Liver (tissue), 3 donors: ENCODE results near the gene NRG3.

Experiments
- EGR1 ChIP-seq, 2 donors: IDR thresholded peaks; 2 replicates each; pipeline ENCODE4 v1.6.1; 2016 to 2018; ENCODE audit warnings: antibody characterized with exemption in 2 of 2, low read depth in 2 of 2
- FOXA1 ChIP-seq: IDR thresholded peaks from 2 replicates; pipeline ENCODE4 v1.6.1; 2016; ENCODE audit warnings: antibody characterized with exemption
- GABPA ChIP-seq, 2 donors: IDR thresholded peaks in 1 of 2; conservative IDR thresholded peaks in 1 of 2; 2 replicates each; pipeline ENCODE4 v1.6.1; 2016; ENCODE audit warnings: antibody characterized with exemption in 2 of 2, mild to moderate bottlenecking in 1 of 2, moderate library complexity in 1 of 2
- HNF4G ChIP-seq: IDR thresholded peaks from 2 replicates; pipeline ENCODE4 v1.6.1; 2016; ENCODE audit warnings: antibody characterized with exemption
- JUND ChIP-seq, 2 donors: IDR thresholded peaks; 2 replicates each; pipeline ENCODE4 v1.6.1; 2016; ENCODE audit warnings: antibody characterized with exemption in 2 of 2
- RAD21 ChIP-seq, 2 donors: IDR thresholded peaks; 2 replicates each; pipeline ENCODE4 v1.6.1; 2016; ENCODE audit warnings: antibody characterized with exemption in 2 of 2, mild to moderate bottlenecking in 2 of 2
- TAF1 ChIP-seq: conservative IDR thresholded peaks from 2 replicates; pipeline ENCODE4 v1.6.1; 2016; ENCODE audit warnings: antibody characterized with exemption, mild to moderate bottlenecking
- YY1 ChIP-seq: IDR thresholded peaks from 2 replicates; pipeline ENCODE4 v1.6.1; 2016; ENCODE audit warnings: antibody characterized with exemption, mild to moderate bottlenecking
- TF ChIP-seq, protein P1 (sequence below): fragments of 150-350 bp; IDR thresholded peaks from 2 replicates; pipeline ENCODE4 v1.5.1; 2017; ENCODE audit warnings: improper control_type of control experiment, low read depth, low read length; ENCODE audit not compliant: missing input control
- TF ChIP-seq, protein P2 (sequence below): IDR thresholded peaks from 2 replicates; pipeline ENCODE4 v1.6.1; 2016; ENCODE audit warnings: antibody characterized with exemption
- TF ChIP-seq, protein P3 (sequence below): IDR thresholded peaks from 2 replicates; pipeline ENCODE4 v1.6.1; 2016; ENCODE audit warnings: antibody characterized with exemption
- TF ChIP-seq, protein P4 (sequence below): IDR thresholded peaks from 2 replicates; pipeline ENCODE4 v1.6.1; 2016; ENCODE audit warnings: antibody characterized with exemption, mild to moderate bottlenecking
- donor health status: healthy.
- donor health status: healthy.

DNA sequence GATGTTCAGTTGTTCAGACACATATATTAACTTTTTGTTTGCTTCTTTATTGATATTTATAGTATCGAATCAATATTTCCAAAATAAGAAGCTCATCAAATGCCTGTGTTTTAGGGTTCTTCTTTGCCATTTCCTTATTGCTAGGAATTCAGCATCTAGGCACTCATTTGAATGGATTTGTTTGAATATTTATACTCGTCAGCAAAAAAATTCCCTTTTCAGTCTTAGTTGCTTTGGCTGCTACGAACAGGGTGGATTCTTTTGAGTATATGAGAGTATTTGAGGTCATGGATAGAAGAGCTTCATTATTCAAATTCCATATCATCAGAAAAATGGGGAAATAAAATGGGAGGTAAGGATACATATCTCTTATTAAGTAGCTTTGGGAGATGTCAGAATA lies 706.9 kb downstream of the NRG3 start:
- no peak for TF ChIP-seq YY1
- TF ChIP-seq, protein P1, sequence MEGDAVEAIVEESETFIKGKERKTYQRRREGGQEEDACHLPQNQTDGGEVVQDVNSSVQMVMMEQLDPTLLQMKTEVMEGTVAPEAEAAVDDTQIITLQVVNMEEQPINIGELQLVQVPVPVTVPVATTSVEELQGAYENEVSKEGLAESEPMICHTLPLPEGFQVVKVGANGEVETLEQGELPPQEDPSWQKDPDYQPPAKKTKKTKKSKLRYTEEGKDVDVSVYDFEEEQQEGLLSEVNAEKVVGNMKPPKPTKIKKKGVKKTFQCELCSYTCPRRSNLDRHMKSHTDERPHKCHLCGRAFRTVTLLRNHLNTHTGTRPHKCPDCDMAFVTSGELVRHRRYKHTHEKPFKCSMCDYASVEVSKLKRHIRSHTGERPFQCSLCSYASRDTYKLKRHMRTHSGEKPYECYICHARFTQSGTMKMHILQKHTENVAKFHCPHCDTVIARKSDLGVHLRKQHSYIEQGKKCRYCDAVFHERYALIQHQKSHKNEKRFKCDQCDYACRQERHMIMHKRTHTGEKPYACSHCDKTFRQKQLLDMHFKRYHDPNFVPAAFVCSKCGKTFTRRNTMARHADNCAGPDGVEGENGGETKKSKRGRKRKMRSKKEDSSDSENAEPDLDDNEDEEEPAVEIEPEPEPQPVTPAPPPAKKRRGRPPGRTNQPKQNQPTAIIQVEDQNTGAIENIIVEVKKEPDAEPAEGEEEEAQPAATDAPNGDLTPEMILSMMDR, result no peak
- TF ChIP-seq GABPA (IDR thresholded peaks at IDR 0.05 in 1 of 2, conservative IDR thresholded peaks at IDR 0.05 in 1 of 2), result no peak
- no peak for TF ChIP-seq RAD21 (IDR thresholded peaks at IDR 0.05)
- TF ChIP-seq, protein P2, sequence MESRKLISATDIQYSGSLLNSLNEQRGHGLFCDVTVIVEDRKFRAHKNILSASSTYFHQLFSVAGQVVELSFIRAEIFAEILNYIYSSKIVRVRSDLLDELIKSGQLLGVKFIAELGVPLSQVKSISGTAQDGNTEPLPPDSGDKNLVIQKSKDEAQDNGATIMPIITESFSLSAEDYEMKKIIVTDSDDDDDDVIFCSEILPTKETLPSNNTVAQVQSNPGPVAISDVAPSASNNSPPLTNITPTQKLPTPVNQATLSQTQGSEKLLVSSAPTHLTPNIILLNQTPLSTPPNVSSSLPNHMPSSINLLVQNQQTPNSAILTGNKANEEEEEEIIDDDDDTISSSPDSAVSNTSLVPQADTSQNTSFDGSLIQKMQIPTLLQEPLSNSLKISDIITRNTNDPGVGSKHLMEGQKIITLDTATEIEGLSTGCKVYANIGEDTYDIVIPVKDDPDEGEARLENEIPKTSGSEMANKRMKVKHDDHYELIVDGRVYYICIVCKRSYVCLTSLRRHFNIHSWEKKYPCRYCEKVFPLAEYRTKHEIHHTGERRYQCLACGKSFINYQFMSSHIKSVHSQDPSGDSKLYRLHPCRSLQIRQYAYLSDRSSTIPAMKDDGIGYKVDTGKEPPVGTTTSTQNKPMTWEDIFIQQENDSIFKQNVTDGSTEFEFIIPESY, result no peak
- TF ChIP-seq, protein P3, sequence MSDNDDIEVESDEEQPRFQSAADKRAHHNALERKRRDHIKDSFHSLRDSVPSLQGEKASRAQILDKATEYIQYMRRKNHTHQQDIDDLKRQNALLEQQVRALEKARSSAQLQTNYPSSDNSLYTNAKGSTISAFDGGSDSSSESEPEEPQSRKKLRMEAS, result no peak
- no peak for TF ChIP-seq HNF4G
- TF ChIP-seq JUND (IDR thresholded peaks at IDR 0.05), result no peak
- no peak for TF ChIP-seq EGR1 (IDR thresholded peaks at IDR 0.05; ENCODE audit: low read depth in 2 of 2)
- TF ChIP-seq FOXA1, result no peak
- TF ChIP-seq, protein P4, sequence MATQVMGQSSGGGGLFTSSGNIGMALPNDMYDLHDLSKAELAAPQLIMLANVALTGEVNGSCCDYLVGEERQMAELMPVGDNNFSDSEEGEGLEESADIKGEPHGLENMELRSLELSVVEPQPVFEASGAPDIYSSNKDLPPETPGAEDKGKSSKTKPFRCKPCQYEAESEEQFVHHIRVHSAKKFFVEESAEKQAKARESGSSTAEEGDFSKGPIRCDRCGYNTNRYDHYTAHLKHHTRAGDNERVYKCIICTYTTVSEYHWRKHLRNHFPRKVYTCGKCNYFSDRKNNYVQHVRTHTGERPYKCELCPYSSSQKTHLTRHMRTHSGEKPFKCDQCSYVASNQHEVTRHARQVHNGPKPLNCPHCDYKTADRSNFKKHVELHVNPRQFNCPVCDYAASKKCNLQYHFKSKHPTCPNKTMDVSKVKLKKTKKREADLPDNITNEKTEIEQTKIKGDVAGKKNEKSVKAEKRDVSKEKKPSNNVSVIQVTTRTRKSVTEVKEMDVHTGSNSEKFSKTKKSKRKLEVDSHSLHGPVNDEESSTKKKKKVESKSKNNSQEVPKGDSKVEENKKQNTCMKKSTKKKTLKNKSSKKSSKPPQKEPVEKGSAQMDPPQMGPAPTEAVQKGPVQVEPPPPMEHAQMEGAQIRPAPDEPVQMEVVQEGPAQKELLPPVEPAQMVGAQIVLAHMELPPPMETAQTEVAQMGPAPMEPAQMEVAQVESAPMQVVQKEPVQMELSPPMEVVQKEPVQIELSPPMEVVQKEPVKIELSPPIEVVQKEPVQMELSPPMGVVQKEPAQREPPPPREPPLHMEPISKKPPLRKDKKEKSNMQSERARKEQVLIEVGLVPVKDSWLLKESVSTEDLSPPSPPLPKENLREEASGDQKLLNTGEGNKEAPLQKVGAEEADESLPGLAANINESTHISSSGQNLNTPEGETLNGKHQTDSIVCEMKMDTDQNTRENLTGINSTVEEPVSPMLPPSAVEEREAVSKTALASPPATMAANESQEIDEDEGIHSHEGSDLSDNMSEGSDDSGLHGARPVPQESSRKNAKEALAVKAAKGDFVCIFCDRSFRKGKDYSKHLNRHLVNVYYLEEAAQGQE, result no peak
- no peak for TF ChIP-seq TAF1
